TTC549 (cell line): ENCODE measurements around the gene ARHGEF38.

Experiments
- FAIRE-seq: peaks from 2 replicates; lab custom pipeline; 2012; peaks lifted over from hg19 to GRCh38; lab: Jason Lieb, UNC

The ARHGEF38 gene, protein sequence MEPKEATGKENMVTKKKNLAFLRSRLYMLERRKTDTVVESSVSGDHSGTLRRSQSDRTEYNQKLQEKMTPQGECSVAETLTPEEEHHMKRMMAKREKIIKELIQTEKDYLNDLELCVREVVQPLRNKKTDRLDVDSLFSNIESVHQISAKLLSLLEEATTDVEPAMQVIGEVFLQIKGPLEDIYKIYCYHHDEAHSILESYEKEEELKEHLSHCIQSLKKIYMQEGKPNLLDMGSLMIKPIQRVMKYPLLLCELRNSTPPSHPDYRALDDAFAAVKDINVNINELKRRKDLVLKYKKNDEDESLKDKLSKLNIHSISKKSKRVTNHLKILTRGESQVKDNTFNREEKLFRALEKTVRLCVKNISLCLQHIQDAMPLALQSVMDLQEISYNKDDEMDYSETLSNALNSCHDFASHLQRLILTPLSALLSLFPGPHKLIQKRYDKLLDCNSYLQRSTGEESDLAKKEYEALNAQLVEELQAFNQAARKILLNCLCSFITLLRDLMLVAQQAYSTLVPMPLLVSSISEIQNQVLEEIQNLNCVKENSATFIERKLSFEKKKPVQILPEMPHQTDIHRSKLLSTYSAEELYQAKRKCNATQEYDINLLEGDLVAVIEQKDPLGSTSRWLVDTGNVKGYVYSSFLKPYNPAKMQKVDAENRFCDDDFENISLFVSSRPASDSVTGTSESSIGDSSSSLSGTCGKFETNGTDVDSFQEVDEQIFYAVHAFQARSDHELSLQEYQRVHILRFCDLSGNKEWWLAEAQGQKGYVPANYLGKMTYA

GRCh38 chr4:105551965-105552746 lies at the start of gene ARHGEF38:
Gene ARHGEF38 (plus strand): TSS chr4:105552620. CDS start chr4:105552766, 146 bp downstream.
- FAIRE-seq = no peak

- FAIRE-seq = no peak
Observed at GRCh38 chr4:105503484-105503883, 48.9 kb upstream of the ARHGEF38 start.

DNA sequence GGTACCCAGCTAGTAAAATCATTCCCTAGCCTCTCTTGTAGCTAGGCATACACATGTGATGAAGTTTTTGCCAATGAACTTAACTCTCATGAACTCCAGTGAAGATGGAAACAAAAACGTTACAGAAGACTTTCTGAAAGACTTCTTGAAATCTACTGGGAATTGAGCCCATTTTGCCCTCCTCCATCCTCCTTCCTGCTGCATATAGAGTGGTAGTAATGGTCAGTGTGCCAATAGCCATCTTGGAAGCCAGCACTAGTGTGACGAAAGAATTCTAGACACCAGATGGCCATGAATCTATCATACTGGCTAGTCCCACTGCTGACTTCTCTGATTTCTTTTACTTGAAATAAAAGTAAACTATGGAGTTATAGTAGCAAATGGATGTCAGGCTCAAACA lies 47.7 kb upstream of the ARHGEF38 start:
- no peak for FAIRE-seq

- no peak for FAIRE-seq
Observed at GRCh38 chr4:105509291-105509690, 43.1 kb upstream of the ARHGEF38 start.

- no peak for FAIRE-seq
Observed at GRCh38 chr4:105509714-105510113, 42.7 kb upstream of the ARHGEF38 start.

DNA sequence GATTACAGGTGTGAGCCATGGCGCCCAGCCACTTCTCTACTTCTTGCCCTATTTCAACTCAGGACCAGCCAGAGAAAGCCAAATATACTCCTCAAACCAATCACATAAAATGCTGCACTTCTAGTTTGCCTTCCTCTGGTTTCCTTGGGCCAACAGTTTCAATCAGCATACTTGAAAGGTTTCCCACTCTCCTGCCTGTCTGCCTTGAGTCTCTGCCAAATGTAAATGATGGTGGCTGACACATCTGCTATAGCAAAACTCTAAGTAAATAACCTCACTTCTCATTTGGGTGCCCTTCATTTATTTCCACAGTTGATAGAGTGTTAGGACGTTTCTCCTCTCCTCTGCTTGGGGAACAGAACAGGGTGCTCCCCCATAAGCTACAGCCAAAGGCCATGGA lies 42.2 kb upstream of the ARHGEF38 start:
- FAIRE-seq = no peak

GRCh38 chr4:105520819-105521790 lies 31.3 kb upstream of the ARHGEF38 start:
- peak; percentile 38 for FAIRE-seq

GRCh38 chr4:105526656-105527055 lies 25.8 kb upstream of the ARHGEF38 start:
- no peak for FAIRE-seq

DNA sequence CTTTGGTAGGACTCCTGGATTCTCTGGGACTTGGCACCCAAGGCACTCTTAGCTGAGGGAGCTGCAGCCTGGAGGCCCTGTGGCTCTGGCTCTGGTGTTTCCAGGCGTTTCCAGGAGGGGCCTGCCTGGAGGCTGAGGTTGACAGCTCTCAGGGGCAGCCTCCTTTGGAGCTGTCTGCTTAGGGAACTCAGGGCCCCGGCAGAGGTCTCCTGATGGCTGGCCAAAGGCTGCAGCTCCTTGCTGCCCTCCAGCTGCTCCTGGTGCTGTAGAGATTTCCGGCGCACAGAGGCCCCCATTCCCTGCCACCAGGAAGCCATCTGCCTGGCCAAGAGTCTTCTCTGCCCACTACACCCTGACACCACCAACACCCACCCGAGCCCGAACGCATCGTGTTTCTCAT lies 25.3 kb upstream of the ARHGEF38 start:
- no peak for FAIRE-seq

DNA sequence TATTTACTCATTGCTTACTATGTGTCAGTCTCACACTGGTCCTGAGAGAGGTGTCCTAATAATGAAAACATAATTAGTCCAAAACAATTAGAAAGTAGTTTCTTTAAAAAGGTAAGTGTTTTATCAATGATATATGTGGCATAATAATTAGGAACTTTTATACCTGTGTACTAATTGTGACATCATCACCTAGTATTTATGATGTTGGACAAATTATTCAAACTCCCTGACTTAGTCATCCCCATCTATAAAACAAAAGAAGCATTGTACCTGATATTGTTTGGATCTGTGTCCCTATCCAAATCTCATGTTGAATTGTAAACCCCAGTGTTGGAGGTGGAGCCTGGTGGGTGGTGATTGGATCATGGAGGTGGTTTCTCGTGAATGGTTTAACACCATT lies 15.8 kb upstream of the ARHGEF38 start:
- no peak for FAIRE-seq

- no peak for FAIRE-seq
Observed at GRCh38 chr4:105541420-105541819, 11.0 kb upstream of the ARHGEF38 start.

GRCh38 chr4:105542039-105542438 lies 10.4 kb upstream of the ARHGEF38 start:
- no peak for FAIRE-seq

DNA sequence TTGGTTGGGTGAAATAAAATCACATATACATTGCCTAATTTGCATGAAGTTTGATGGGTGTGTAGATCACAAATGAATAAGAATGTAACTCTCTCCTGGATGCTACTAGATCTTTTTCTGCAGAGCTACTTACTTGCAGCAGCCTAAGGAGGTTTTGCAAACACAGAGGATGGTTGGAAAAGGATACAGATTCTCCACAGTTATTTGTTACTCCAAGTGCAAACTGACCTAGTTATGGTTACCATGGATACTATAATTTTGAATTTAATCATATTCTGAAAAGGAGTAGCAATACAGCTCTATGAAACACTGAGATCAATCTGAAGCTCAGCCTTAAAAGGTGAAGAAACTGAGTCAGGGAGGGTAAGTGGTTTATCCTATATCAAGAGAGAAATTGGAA lies 9.1 kb upstream of the ARHGEF38 start:
- no peak for FAIRE-seq

GRCh38 chr4:105543881-105544280 lies 8.5 kb upstream of the ARHGEF38 start:
- FAIRE-seq = no peak

DNA sequence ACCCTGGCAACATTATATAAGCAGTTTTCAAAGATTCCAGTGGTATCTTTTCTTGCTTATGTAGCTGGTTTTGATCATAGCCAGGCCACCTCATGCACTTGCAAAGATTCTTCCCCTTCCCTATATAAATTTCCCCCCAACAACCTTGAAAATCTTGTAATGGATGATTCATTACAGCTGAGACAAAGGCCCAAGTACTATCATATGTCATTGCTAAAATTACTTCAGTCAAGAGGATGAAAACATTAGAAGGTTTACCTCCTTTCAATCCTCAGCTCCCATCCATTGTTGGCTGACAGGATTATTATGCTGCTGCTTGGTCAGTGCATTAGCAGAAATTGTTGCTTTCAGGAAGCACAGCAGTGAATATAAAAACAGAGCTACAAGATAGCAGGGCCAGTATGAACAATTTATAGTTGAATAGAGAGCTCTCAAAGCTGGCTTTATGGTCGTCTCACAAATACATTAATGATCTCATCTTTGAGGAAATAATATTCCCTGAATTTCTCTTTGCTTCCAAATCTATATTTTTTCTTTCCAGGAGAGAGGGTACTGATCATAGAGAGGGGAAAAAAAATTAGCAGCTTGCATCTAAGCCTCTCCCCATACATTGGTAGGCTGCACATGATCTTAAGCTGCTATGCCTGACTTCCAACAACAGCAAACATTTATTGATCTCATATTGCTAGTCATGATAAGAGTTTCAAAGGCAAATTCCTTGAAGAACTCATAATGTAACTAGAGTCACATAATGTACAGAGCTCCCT lies 7.7 kb upstream of the ARHGEF38 start:
- no peak for FAIRE-seq

DNA sequence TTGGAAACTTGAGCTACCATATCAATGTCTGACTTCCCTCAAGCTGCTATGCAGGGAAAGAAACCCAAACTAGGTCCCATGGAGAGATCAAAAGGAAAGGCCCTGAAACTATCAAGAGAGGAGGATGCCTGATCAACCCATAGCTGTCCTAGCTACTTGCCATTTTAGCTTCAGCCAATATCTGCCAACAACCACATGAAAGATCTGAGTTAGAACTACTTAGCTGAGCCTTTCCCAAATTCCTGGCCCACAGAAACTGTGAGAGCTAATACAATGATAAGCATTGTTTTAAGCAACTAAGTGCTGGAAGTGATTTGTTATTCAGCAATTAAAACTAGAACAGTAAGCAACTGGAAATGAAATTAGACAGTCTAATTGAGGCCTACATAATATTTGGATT lies 6.3 kb upstream of the ARHGEF38 start:
- FAIRE-seq = no peak

DNA sequence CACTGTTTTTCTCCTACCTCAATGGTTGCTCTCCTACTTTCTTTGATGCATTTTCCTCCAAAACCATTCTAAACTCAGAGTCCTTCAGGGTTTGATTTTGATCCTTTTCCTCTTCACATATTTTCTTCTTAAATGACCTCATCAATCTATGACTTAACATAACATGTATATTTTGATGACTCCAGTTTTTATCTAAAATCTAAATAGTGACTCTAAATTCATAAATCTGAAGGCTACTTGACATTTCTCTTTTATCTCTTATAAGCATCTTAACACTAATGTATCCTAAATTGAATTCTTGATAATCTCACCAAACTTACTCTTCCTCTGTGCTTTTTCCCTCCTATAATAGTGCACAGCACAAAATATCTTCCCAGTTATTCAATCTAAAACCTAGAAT lies 4.7 kb upstream of the ARHGEF38 start:
- FAIRE-seq = no peak

GRCh38 chr4:105548483-105548882 lies 3.9 kb upstream of the ARHGEF38 start:
- no peak for FAIRE-seq

DNA sequence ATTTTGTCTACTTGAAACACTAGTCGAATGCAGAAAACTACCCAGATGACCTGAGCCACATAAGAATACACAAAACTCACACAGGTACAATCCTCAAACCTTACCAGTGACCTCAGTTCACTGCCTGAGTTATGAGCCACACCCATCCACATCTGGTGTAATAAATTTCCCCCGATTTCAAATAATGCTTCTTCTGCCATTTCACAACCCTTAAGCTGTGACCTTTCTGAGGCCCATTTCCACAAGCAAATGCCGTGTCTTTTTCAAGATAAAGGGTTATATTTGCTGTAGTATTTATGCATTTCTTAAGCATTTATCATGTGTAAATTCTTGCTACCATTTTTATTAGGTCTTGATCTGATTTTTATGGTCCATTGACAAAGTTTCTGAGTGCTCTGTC lies 1.8 kb upstream of the ARHGEF38 start:
- FAIRE-seq = no peak

DNA sequence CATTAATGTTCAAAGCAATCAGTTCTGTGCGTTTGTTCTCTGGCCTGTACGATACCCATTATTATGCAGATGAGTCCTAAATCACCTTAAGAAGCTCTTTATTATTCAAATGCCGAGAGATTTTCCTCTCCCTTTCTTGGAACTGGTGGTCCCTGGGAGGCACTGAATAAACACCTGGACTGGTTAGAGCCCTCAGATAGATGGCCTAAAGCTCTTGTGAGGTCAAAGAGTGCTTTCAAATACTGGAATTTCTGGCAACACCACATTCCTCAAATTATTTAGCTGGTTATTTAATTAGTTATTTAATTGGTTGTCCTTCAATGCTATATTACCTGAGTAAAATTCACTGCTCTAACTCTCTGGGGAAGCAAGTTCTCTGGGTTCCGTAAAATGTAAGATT lies 3.0 kb downstream of the ARHGEF38 start:
- FAIRE-seq = no peak

DNA sequence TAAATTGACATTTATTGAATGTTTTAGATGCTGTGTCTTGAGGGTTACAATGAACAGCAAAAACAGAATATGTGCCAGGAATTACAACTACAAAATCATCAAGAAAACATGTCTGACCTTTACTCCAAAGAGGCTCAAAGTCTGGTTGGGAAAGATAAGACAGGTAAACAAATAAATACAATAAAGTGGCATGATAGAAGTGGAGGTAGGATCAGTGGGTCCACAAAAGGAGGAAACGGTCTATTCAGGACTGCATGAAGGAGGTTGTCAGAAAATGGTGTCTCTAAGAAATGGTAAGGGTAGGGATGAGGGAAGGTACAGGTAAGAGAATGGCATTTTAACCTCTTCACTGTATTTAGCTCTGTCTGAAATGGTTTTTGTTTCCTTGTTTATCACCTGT lies 3.8 kb downstream of the ARHGEF38 start:
- no peak for FAIRE-seq
